ENCODE data around the gene KRTAP10-9.

KRTAP10-9 gene

GRCh38 chr21:44648557-44649311 lies 21.8 kb downstream of the KRTAP10-9 start:
- no peak; the same call in 2 of the 3 replicates for ATAC-seq
- no peak for TF ChIP-seq RARB (CRISPR knock-in tag; IDR thresholded peaks at IDR 0.05)
- no peak for TF ChIP-seq ZNF70 (CRISPR knock-in tag; IDR thresholded peaks at IDR 0.05)
- no peak for TF ChIP-seq CREB5 (CRISPR knock-in tag; IDR thresholded peaks at IDR 0.05; ENCODE audit: low read depth)
- no peak for TF ChIP-seq SNAI2 (CRISPR knock-in tag; IDR thresholded peaks at IDR 0.05)
- no peak for TF ChIP-seq ZFP3 (CRISPR knock-in tag; IDR thresholded peaks at IDR 0.05)
- TF ChIP-seq ZNF565 (CRISPR knock-in tag; conservative IDR thresholded peaks at IDR 0.05; ENCODE audit: low read depth), result no peak
- TF ChIP-seq ESRRG (CRISPR knock-in tag; IDR thresholded peaks at IDR 0.05), result no peak

- ATAC-seq, result no peak
- TF ChIP-seq TSHZ2 (CRISPR knock-in tag; IDR thresholded peaks at IDR 0.05) (no peak), PATZ1 (CRISPR knock-in tag; IDR thresholded peaks at IDR 0.05; ENCODE audit: borderline replicate concordance) (no peak), ZNF8 (CRISPR knock-in tag; IDR thresholded peaks at IDR 0.05) (no peak), ZFP3 (CRISPR knock-in tag; IDR thresholded peaks at IDR 0.05) (no peak), TOX (CRISPR knock-in tag; IDR thresholded peaks at IDR 0.05; ENCODE audit: borderline replicate concordance) (no peak), POU6F1 (CRISPR knock-in tag; IDR thresholded peaks at IDR 0.05; ENCODE audit: borderline replicate concordance, low read depth) (no peak), ESRRG (CRISPR knock-in tag; IDR thresholded peaks at IDR 0.05) (no peak), ZNF565 (CRISPR knock-in tag; conservative IDR thresholded peaks at IDR 0.05; ENCODE audit: low read depth) (no peak), RARB (CRISPR knock-in tag; IDR thresholded peaks at IDR 0.05) (no peak), TCF4 (CRISPR knock-in tag; IDR thresholded peaks at IDR 0.05; ENCODE audit: borderline replicate concordance) (no peak), ARNTL (CRISPR knock-in tag; IDR thresholded peaks at IDR 0.05; ENCODE audit: borderline replicate concordance, low read depth) (no peak), BACH2 (CRISPR knock-in tag; IDR thresholded peaks at IDR 0.05; ENCODE audit: borderline replicate concordance) (no peak), SNAI2 (CRISPR knock-in tag; IDR thresholded peaks at IDR 0.05) (no peak)
Measured at GRCh38 chr21:44649521-44650100, 22.7 kb downstream of the KRTAP10-9 start.

GRCh38 chr21:44650265-44650972 lies 23.5 kb downstream of the KRTAP10-9 start:
- no peak for ATAC-seq
- TF ChIP-seq PATZ1 (CRISPR knock-in tag; IDR thresholded peaks at IDR 0.05; ENCODE audit: borderline replicate concordance) (no peak), CREB5 (CRISPR knock-in tag; IDR thresholded peaks at IDR 0.05; ENCODE audit: low read depth) (no peak), ESRRG (CRISPR knock-in tag; IDR thresholded peaks at IDR 0.05) (no peak), SNAI2 (CRISPR knock-in tag; IDR thresholded peaks at IDR 0.05) (no peak), BACH2 (CRISPR knock-in tag; IDR thresholded peaks at IDR 0.05; ENCODE audit: borderline replicate concordance) (no peak), ZFP3 (CRISPR knock-in tag; IDR thresholded peaks at IDR 0.05) (no peak), ISL1 (CRISPR knock-in tag; IDR thresholded peaks at IDR 0.05) (no peak), TSHZ2 (CRISPR knock-in tag; IDR thresholded peaks at IDR 0.05) (no peak), CSRNP3 (CRISPR knock-in tag; IDR thresholded peaks at IDR 0.05) (no peak), TCF4 (CRISPR knock-in tag; IDR thresholded peaks at IDR 0.05; ENCODE audit: borderline replicate concordance) (no peak)

Data from SK-N-SH treated with all-trans-retinoic acid at 6 μM for 48 hours (cell line).